Mesenchymal stem cell (in vitro differentiated cells and primary cell): Measurements from ENCODE around the gene AIFM3.

Experiments
- DNase-seq: peaks from one replicate; pipeline ENCODE4 v3.0.0-alpha.2; 2013
- H2AFZ ChIP-seq: one replicate; pipeline ENCODE4 v1.6.1; 2013; ENCODE audit warnings: low read depth, mild to moderate bottlenecking, control low read depth, inconsistent platforms, low read length, moderate library complexity
- H2AK5ac ChIP-seq: 2 replicates; pipeline ENCODE4 v1.6.1; 2013; ENCODE audit warnings: low read length, moderate library complexity, mild to moderate bottlenecking, inconsistent platforms; ENCODE audit not compliant: severe bottlenecking
- H2BK120ac ChIP-seq: one replicate; pipeline ENCODE4 v1.6.1; 2013; ENCODE audit warnings: low read depth, mild to moderate bottlenecking, inconsistent platforms, low read length, moderate library complexity
- H2BK12ac ChIP-seq, 2 experiments: one replicate each; pipeline ENCODE4 v1.6.1; 2013; ENCODE audit warnings: inconsistent platforms in 2 of 2, low read length in 2 of 2, mild to moderate bottlenecking in 2 of 2, moderate library complexity in 2 of 2, control low read depth in 1 of 2
- H2BK15ac ChIP-seq: one replicate; pipeline ENCODE4 v1.6.1; 2013; ENCODE audit warnings: mild to moderate bottlenecking, low read depth, inconsistent platforms; ENCODE audit not compliant: poor library complexity, severe bottlenecking
- H2BK5ac ChIP-seq: 2 replicates; pipeline ENCODE4 v1.6.1; 2013; ENCODE audit warnings: low read depth, mild to moderate bottlenecking, low read length, control low read depth, inconsistent platforms; ENCODE audit not compliant: poor library complexity, severe bottlenecking
- H3K14ac ChIP-seq, 2 experiments: one replicate each; pipeline ENCODE4 v1.6.1; 2013; ENCODE audit warnings: inconsistent platforms in 2 of 2, low read length in 2 of 2, control low read depth in 1 of 2, mild to moderate bottlenecking in 1 of 2, moderate library complexity in 1 of 2
- H3K18ac ChIP-seq, 2 experiments: one replicate each; pipeline ENCODE4 v1.6.1; 2013; ENCODE audit warnings: inconsistent platforms in 2 of 2, low read length in 2 of 2, control low read depth in 1 of 2, low read depth in 1 of 2, mild to moderate bottlenecking in 1 of 2
- H3K23ac ChIP-seq, 2 experiments: one replicate each; pipeline ENCODE4 v1.6.1; 2013; ENCODE audit warnings: inconsistent platforms in 2 of 2, low read length in 2 of 2, mild to moderate bottlenecking in 2 of 2, moderate library complexity in 2 of 2, control low read depth in 1 of 2
- H3K27ac ChIP-seq: 2 replicates; pipeline ENCODE4 v1.5.1; 2013; ENCODE audit warnings: mild to moderate bottlenecking, moderate library complexity, low read length, control low read depth, inconsistent platforms; ENCODE audit not compliant: poor library complexity, severe bottlenecking
- H3K27me3 ChIP-seq, 2 experiments: 2 replicates each; pipeline versions ENCODE4 v1.6.1 to v1.7.0; 2013; ENCODE audit warnings: low read length in 2 of 2, mild to moderate bottlenecking in 2 of 2, moderate library complexity in 2 of 2, control low read depth in 1 of 2, inconsistent platforms in 1 of 2; ENCODE audit not compliant: control insufficient read depth in 1 of 2, insufficient read depth in 1 of 2
- H3K36me3 ChIP-seq, 2 experiments: 2 replicates each; pipeline versions ENCODE4 v1.6.1 to v1.7.0; 2013; ENCODE audit warnings: low read length in 2 of 2, control low read depth in 1 of 2, inconsistent platforms in 1 of 2, low read depth in 1 of 2, mild to moderate bottlenecking in 1 of 2; ENCODE audit not compliant: insufficient read depth in 2 of 2, control insufficient read depth in 1 of 2
- H3K4ac ChIP-seq, 2 experiments: one replicate each; pipeline ENCODE4 v1.6.1; 2013; ENCODE audit warnings: inconsistent platforms in 2 of 2, low read length in 2 of 2, mild to moderate bottlenecking in 2 of 2, moderate library complexity in 2 of 2, control low read depth in 1 of 2, low read depth in 1 of 2
- H3K4me1 ChIP-seq: 2 replicates; pipeline ENCODE4 v1.6.1; 2013; ENCODE audit warnings: low read depth, low read length, control low read depth; ENCODE audit not compliant: control insufficient read depth, insufficient read depth
- H3K4me2 ChIP-seq: 2 replicates; pipeline ENCODE4 v1.6.1; 2013; ENCODE audit warnings: low read length, mild to moderate bottlenecking, inconsistent platforms; ENCODE audit not compliant: poor library complexity, severe bottlenecking
- H3K4me3 ChIP-seq, 2 experiments: 2 replicates each; pipeline versions ENCODE4 v1.5.1 to v1.7.0; 2013; ENCODE audit warnings: low read length in 2 of 2, mild to moderate bottlenecking in 2 of 2, control low read depth in 1 of 2, low read depth in 1 of 2; ENCODE audit not compliant: insufficient read depth in 1 of 2
- H3K79me1 ChIP-seq: replicated peaks from 2 replicates; pipeline ENCODE4 v1.6.1; 2013; ENCODE audit warnings: mild to moderate bottlenecking, control low read depth, low read length, inconsistent platforms; ENCODE audit not compliant: poor library complexity, severe bottlenecking
- H3K9ac ChIP-seq: 2 replicates; pipeline ENCODE4 v1.7.0; 2013; ENCODE audit warnings: mild to moderate bottlenecking, low read length, moderate library complexity
- H3K9me3 ChIP-seq: 2 replicates; pipeline ENCODE4 v1.7.0; 2013; ENCODE audit warnings: mild to moderate bottlenecking, low read length; ENCODE audit not compliant: control insufficient read depth
- H4K8ac ChIP-seq: one replicate; pipeline ENCODE4 v1.6.1; 2013; ENCODE audit warnings: inconsistent platforms, mild to moderate bottlenecking, low read length, moderate library complexity
- H4K91ac ChIP-seq: one replicate; pipeline ENCODE4 v1.6.1; 2013; ENCODE audit warnings: mild to moderate bottlenecking, low read length, inconsistent platforms
- WGBS: methylation state at CpG from one replicate; pipeline ENCODE4 v1.1.7; 2013; ENCODE audit warnings: mixed read lengths; 5-methylcytosine and 5-hydroxymethylcytosine counted together

Gene AIFM3

DNA sequence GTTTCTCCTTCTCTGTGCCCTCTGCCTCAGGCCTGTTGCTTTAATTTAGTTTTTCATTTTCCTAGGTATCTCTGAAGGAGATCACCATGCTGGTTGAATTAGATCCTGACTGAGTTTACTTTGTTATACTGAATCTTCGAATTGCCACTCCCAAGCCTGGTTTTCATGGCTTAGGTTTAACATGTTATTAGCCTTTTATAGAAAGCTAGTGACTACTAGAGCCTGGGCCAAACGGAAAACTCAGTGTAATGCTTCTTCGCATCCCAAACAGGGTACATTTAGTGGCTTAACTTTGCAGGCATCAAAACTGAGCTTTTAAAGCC lies 46.2 kb upstream of the AIFM3 start:
- H4K8ac ChIP-seq, result no peak overlapping the region
- no peaks in the 10 kb centered on the region for H3K9me3 ChIP-seq
- H3K4ac ChIP-seq, result no peak overlapping the region
- H3K79me1 ChIP-seq, result peaks cover 2% of the 10 kb centered on the region
- peaks cover 0 to 4% of the 10 kb centered on the region in 2 experiments for H3K36me3 ChIP-seq
- H3K23ac ChIP-seq, result peak overlapping the region in 1 of 2 experiments; percentile 57
- H2AFZ ChIP-seq, result no peak overlapping the region
- H3K14ac ChIP-seq, result no peak overlapping the region
- H3K4me1 ChIP-seq, result peaks cover 8% of the 10 kb centered on the region
- peak overlapping the region in 1 of 2 experiments; percentile 100 for H3K4me3 ChIP-seq
- no peak for DNase-seq
- no peak overlapping the region for H2BK120ac ChIP-seq
- no peaks in the 10 kb centered on the region for H3K27me3 ChIP-seq
- no peak overlapping the region for H2BK12ac ChIP-seq
- H3K18ac ChIP-seq, result no peak overlapping the region
- H3K27ac ChIP-seq, result no peak overlapping the region
- no peak overlapping the region for H2BK5ac ChIP-seq
- H2BK15ac ChIP-seq, result no peak overlapping the region
- 90% methylated on average over 3 of the region's 3 CpGs for WGBS
- peak overlapping the region; percentile 94 for H3K9ac ChIP-seq
- no peak overlapping the region for H2AK5ac ChIP-seq
- H3K4me2 ChIP-seq, result peak overlapping the region; percentile 30
- no peak overlapping the region for H4K91ac ChIP-seq

DNA sequence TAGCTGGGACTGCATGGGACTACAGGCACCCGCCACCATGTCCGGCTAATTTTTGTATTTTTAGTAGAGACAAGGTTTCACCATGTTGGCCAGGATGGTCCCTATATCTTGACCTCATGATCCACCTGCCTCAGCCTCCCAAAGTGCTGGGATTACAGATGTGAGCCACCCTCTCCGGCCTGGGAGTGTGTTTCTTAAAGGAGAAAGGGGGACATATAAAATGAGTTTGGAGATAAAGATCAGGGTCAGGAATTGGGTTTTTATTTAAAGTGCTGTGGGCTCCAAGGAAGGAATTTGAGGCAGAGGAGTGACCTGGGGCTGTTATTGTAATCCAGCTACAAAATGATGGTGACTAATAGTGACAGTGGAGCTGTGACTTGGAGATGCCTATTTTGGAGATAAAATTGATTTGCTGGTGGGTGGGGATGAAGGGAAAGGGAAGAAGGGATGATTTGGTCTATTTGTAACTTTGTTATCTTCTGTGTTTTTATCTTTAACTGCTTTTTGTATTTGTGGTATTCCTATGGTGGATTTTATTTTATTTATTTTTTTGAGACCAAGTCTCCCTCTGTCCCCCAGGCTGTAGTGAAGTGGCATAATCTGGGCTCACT lies 44.8 kb upstream of the AIFM3 start:
- H3K14ac ChIP-seq, result no peak overlapping the region
- H3K27ac ChIP-seq, result no peak overlapping the region
- H2BK15ac ChIP-seq, result no peak overlapping the region
- H3K4me1 ChIP-seq, result peaks cover 8% of the 10 kb centered on the region
- no peaks in the 10 kb centered on the region for H3K79me1 ChIP-seq
- H3K18ac ChIP-seq, result no peak overlapping the region
- H3K27me3 ChIP-seq, result no peaks in the 10 kb centered on the region
- H3K36me3 ChIP-seq, result peaks cover 0 to 4% of the 10 kb centered on the region in 2 experiments
- no peak for DNase-seq
- H3K9me3 ChIP-seq, result no peaks in the 10 kb centered on the region
- H3K23ac ChIP-seq, result no peak overlapping the region
- no peak overlapping the region for H4K91ac ChIP-seq
- 92% methylated on average over 1 of the region's 3 CpGs for WGBS
- no peak overlapping the region for H4K8ac ChIP-seq
- no peak overlapping the region for H3K4ac ChIP-seq
- no peak overlapping the region for H2AFZ ChIP-seq
- no peak overlapping the region for H2BK5ac ChIP-seq
- H3K4me3 ChIP-seq, result no peak overlapping the region
- H3K4me2 ChIP-seq, result no peak overlapping the region
- H2AK5ac ChIP-seq, result no peak overlapping the region
- no peak overlapping the region for H3K9ac ChIP-seq
- H2BK12ac ChIP-seq, result no peak overlapping the region
- no peak overlapping the region for H2BK120ac ChIP-seq

DNA sequence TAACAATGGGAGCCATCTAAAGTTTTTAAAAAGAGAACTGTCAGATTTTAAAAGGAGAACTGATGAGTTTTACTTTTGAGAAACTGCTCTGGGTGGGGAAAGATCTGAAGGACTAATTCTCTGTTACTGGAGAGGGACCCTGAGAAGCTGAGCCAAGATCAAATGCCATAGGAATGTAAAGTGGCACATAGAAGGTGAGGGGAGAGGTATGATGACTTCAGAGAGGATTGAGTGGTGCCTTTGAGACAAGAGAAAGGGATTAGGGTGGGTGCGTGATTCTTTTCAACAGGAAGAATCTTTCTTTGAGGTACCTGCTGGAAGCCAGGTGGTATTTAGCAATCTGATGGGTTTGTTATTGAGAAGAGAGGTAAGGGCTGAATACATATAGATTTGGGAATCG lies 40.8 kb upstream of the AIFM3 start:
- WGBS, result 94% methylated on average over 2 of the region's 2 CpGs
- H3K9ac ChIP-seq, result no peak overlapping the region
- no peak overlapping the region for H3K4me2 ChIP-seq
- no peaks in the 10 kb centered on the region for H3K27me3 ChIP-seq
- DNase-seq, result no peak
- H4K91ac ChIP-seq, result no peak overlapping the region
- H3K79me1 ChIP-seq, result no peaks in the 10 kb centered on the region
- no peak overlapping the region for H2AFZ ChIP-seq
- H3K18ac ChIP-seq, result no peak overlapping the region
- no peak overlapping the region for H3K4ac ChIP-seq
- no peak overlapping the region for H2BK5ac ChIP-seq
- H2AK5ac ChIP-seq, result no peak overlapping the region
- no peaks in the 10 kb centered on the region for H3K9me3 ChIP-seq
- H2BK15ac ChIP-seq, result no peak overlapping the region
- H3K36me3 ChIP-seq, result peaks cover 0 to 4% of the 10 kb centered on the region in 2 experiments
- no peak overlapping the region for H3K27ac ChIP-seq
- H3K4me1 ChIP-seq, result peaks cover 8% of the 10 kb centered on the region
- no peak overlapping the region for H2BK120ac ChIP-seq
- H3K23ac ChIP-seq, result no peak overlapping the region
- no peak overlapping the region for H3K4me3 ChIP-seq
- H4K8ac ChIP-seq, result no peak overlapping the region
- H3K14ac ChIP-seq, result no peak overlapping the region
- H2BK12ac ChIP-seq, result no peak overlapping the region

DNA sequence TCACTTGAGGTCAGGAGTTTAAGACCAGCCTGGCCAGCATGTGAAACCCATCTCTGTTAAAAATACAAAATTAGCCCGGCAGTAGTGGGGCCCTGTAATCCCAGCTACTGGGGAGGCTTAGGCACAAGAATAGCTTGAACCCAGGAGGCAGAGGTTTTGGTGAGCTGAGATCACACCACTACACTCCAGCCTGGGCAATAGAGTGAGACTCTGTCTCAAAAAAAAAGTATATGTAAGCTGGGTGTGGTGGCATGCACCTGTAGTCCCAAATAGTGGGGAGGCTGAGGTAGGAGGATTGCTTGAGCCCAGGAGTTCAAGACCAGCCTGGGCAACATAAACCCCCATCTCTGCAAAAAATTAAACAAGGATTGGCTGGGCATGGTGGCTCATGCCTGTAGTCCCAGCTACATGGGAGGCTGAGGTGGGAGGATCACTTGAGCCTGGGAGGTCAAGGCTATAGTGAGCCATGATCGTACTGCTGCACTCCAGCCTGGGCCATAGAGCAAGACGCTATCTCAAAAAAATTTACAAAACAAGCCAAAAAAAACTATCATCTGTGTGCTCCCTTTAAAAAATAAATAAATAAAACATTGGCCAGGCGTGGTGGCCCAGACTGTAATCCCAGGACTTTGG lies 39.0 kb upstream of the AIFM3 start:
- Histone ChIP-seq H3K18ac (no peak overlapping the region), H4K8ac (no peak overlapping the region), H2BK15ac (no peak overlapping the region), H3K9me3 (no peaks in the 10 kb centered on the region), H2AK5ac (no peak overlapping the region), H3K4me1 (peaks cover 6% of the 10 kb centered on the region), H2AFZ (no peak overlapping the region), H3K4ac (no peak overlapping the region), H3K36me3 (peaks cover 0 to 7% of the 10 kb centered on the region in 2 experiments), H3K9ac (no peak overlapping the region), H3K14ac (no peak overlapping the region), H4K91ac (no peak overlapping the region), H3K27ac (no peak overlapping the region), H2BK12ac (no peak overlapping the region), H3K4me3 (no peak overlapping the region), H2BK120ac (no peak overlapping the region), H3K4me2 (no peak overlapping the region), H3K23ac (no peak overlapping the region), H3K79me1 (no peaks in the 10 kb centered on the region), H3K27me3 (no peaks in the 10 kb centered on the region), H2BK5ac (no peak overlapping the region)
- DNase-seq, result no peak
- WGBS, result 100% methylated on average over 2 of the region's 4 CpGs
